ENCODE data around the gene INPP5F.
"Not testable (repeated sequence)": the region's sequence is repeated elsewhere in the genome, so short reads cannot be mapped to it uniquely, and the experiment has no call there.

The INPP5F gene

GRCh38 chr10:119786117-119786769 lies 60.4 kb downstream of the INPP5F start:
- Mint-ChIP-seq H3K4me3 (no peak overlapping the region), H3K27ac (no peak overlapping the region), H3K4me1 (ENCODE audit: low read depth) (peaks cover 22% of the 10 kb centered on the region), H3K9me3 (no peaks in the 10 kb centered on the region), H3K36me3 (ENCODE audit: low read depth) (peaks cover 2% of the 10 kb centered on the region), H3K27me3 (ENCODE audit: low read depth) (no peaks in the 10 kb centered on the region)

- H3K4me3 Mint-ChIP-seq; H3K27me3 Mint-ChIP-seq (ENCODE audit: low read depth); H3K27ac Mint-ChIP-seq; H3K36me3 Mint-ChIP-seq (ENCODE audit: low read depth); H3K9me3 Mint-ChIP-seq; H3K4me1 Mint-ChIP-seq (ENCODE audit: low read depth): not testable (repeated sequence)
Measured at GRCh38 chr10:119795101-119795500, 69.3 kb downstream of the INPP5F start.

- Mint-ChIP-seq H3K4me3 (no peak overlapping the region), H3K27ac (no peak overlapping the region), H3K9me3 (no peaks in the 10 kb centered on the region), H3K4me1 (ENCODE audit: low read depth) (no peaks in the 10 kb centered on the region), H3K36me3 (ENCODE audit: low read depth) (peaks cover 5% of the 10 kb centered on the region), H3K27me3 (ENCODE audit: low read depth) (no peaks in the 10 kb centered on the region)
Measured at GRCh38 chr10:119796039-119796438, 70.2 kb downstream of the INPP5F start.

- no peak overlapping the region for H3K4me3 Mint-ChIP-seq
- H3K9me3 Mint-ChIP-seq = no peaks in the 10 kb centered on the region
- H3K27ac Mint-ChIP-seq = no peak overlapping the region
- no peaks in the 10 kb centered on the region for H3K4me1 Mint-ChIP-seq (ENCODE audit: low read depth)
- peaks cover 5% of the 10 kb centered on the region for H3K36me3 Mint-ChIP-seq (ENCODE audit: low read depth)
- no peaks in the 10 kb centered on the region for H3K27me3 Mint-ChIP-seq (ENCODE audit: low read depth)
Measured at GRCh38 chr10:119801176-119801575, 75.3 kb downstream of the INPP5F start.

- no peak overlapping the region for H3K27ac Mint-ChIP-seq
- H3K36me3 Mint-ChIP-seq (ENCODE audit: low read depth) = peaks cover 1% of the 10 kb centered on the region
- H3K4me3 Mint-ChIP-seq = no peak overlapping the region
Measured at GRCh38 chr10:119801998-119802538, 76.2 kb downstream of the INPP5F start.

GRCh38 chr10:119803264-119803663 lies 77.4 kb downstream of the INPP5F start:
- Mint-ChIP-seq H3K4me3 (no peak overlapping the region), H3K27ac (no peak overlapping the region), H3K9me3 (no peaks in the 10 kb centered on the region), H3K4me1 (ENCODE audit: low read depth) (peaks cover 4% of the 10 kb centered on the region), H3K27me3 (ENCODE audit: low read depth) (no peaks in the 10 kb centered on the region), H3K36me3 (ENCODE audit: low read depth) (no peaks in the 10 kb centered on the region)

More at GRCh38 chr10:119801998-119802538, 76.2 kb downstream of the INPP5F start:
- H3K27me3 Mint-ChIP-seq (ENCODE audit: low read depth) = no peaks in the 10 kb centered on the region
- no peaks in the 10 kb centered on the region for H3K4me1 Mint-ChIP-seq (ENCODE audit: low read depth)
- no peaks in the 10 kb centered on the region for H3K9me3 Mint-ChIP-seq

GRCh38 chr10:119805702-119806230 lies 79.9 kb downstream of the INPP5F start:
- Mint-ChIP-seq H3K36me3 (ENCODE audit: low read depth) (no peaks in the 10 kb centered on the region), H3K27ac (no peak overlapping the region), H3K4me1 (ENCODE audit: low read depth) (peaks cover 5% of the 10 kb centered on the region), H3K4me3 (no peak overlapping the region), H3K27me3 (ENCODE audit: low read depth) (no peaks in the 10 kb centered on the region), H3K9me3 (no peaks in the 10 kb centered on the region)

- Mint-ChIP-seq H3K4me1 (ENCODE audit: low read depth) (peaks cover 5% of the 10 kb centered on the region), H3K36me3 (ENCODE audit: low read depth) (no peaks in the 10 kb centered on the region), H3K27ac (no peak overlapping the region), H3K9me3 (no peaks in the 10 kb centered on the region), H3K4me3 (no peak overlapping the region), H3K27me3 (ENCODE audit: low read depth) (no peaks in the 10 kb centered on the region)
Measured at GRCh38 chr10:119806334-119807130, 80.7 kb downstream of the INPP5F start.

- no peak overlapping the region for H3K4me3 Mint-ChIP-seq
- H3K27ac Mint-ChIP-seq = peak overlapping the region; percentile 55
- H3K4me1 Mint-ChIP-seq (ENCODE audit: low read depth) = peaks cover 5% of the 10 kb centered on the region
Measured at GRCh38 chr10:119807960-119808697, 82.3 kb downstream of the INPP5F start.

GRCh38 chr10:119811122-119811521 lies 85.3 kb downstream of the INPP5F start:
- peaks cover 7% of the 10 kb centered on the region for H3K4me1 Mint-ChIP-seq (ENCODE audit: low read depth)
- H3K4me3 Mint-ChIP-seq = no peak overlapping the region
- no peaks in the 10 kb centered on the region for H3K27me3 Mint-ChIP-seq (ENCODE audit: low read depth)
- H3K9me3 Mint-ChIP-seq = no peaks in the 10 kb centered on the region
- H3K36me3 Mint-ChIP-seq (ENCODE audit: low read depth) = peaks cover 1% of the 10 kb centered on the region
- H3K27ac Mint-ChIP-seq = no peak overlapping the region

More at GRCh38 chr10:119807960-119808697, 82.3 kb downstream of the INPP5F start:
- Mint-ChIP-seq H3K27me3 (ENCODE audit: low read depth) (no peaks in the 10 kb centered on the region), H3K36me3 (ENCODE audit: low read depth) (no peaks in the 10 kb centered on the region), H3K9me3 (no peaks in the 10 kb centered on the region)

GRCh38 chr10:119812684-119813083 lies 86.8 kb downstream of the INPP5F start:
- Mint-ChIP-seq H3K4me3 (no peak overlapping the region), H3K4me1 (ENCODE audit: low read depth) (peaks cover 7% of the 10 kb centered on the region), H3K27me3 (ENCODE audit: low read depth) (no peaks in the 10 kb centered on the region), H3K36me3 (ENCODE audit: low read depth) (peaks cover 3% of the 10 kb centered on the region), H3K9me3 (no peaks in the 10 kb centered on the region), H3K27ac (no peak overlapping the region)

- no peak overlapping the region for H3K27ac Mint-ChIP-seq
- H3K4me1 Mint-ChIP-seq (ENCODE audit: low read depth) = peaks cover 4% of the 10 kb centered on the region
- no peaks in the 10 kb centered on the region for H3K27me3 Mint-ChIP-seq (ENCODE audit: low read depth)
- H3K4me3 Mint-ChIP-seq = no peak overlapping the region
- H3K9me3 Mint-ChIP-seq = no peaks in the 10 kb centered on the region
- H3K36me3 Mint-ChIP-seq (ENCODE audit: low read depth) = peaks cover 4% of the 10 kb centered on the region
Measured at GRCh38 chr10:119815671-119816070, 89.8 kb downstream of the INPP5F start.

GRCh38 chr10:119817991-119818888 lies 92.4 kb downstream of the INPP5F start:
- no peak overlapping the region for H3K4me3 Mint-ChIP-seq
- H3K36me3 Mint-ChIP-seq (ENCODE audit: low read depth) = peaks cover 4% of the 10 kb centered on the region
- H3K27me3 Mint-ChIP-seq (ENCODE audit: low read depth) = no peaks in the 10 kb centered on the region
- H3K9me3 Mint-ChIP-seq = no peaks in the 10 kb centered on the region
- H3K4me1 Mint-ChIP-seq (ENCODE audit: low read depth) = peaks cover 4% of the 10 kb centered on the region
- no peak overlapping the region for H3K27ac Mint-ChIP-seq
